Bone marrow (tissue), 2 donors: Measurements from ENCODE around the gene OR5K2.

Experiments used
- DNase-seq, 2 donors: peaks; one replicate each; lab custom pipeline; 2025; lab: John Stamatoyannopoulos, UW

OR5K2 gene

DNA sequence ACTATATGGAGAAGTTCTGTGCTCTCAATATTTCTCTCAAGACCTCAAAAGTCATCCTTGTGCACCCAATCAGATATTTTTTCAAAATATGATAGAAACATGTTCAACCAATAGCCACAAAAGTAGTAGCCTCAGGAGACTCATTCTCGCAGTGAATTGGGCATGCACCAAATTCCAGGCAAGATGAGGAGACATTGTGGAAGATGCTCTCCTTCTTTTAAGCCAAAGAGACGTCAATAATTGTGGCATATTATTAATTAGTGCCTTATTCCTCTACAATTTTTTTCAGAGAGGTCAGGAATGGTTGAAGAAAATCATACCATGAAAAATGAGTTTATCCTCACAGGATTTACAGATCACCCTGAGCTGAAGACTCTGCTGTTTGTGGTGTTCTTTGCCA, at the start of gene OR5K2:
OR5K2 (plus strand) TSS at position 301 of the 400 bp plus-strand sequence; CDS start at position 301, 0 bp downstream.
- DNase-seq = no peak

DNA sequence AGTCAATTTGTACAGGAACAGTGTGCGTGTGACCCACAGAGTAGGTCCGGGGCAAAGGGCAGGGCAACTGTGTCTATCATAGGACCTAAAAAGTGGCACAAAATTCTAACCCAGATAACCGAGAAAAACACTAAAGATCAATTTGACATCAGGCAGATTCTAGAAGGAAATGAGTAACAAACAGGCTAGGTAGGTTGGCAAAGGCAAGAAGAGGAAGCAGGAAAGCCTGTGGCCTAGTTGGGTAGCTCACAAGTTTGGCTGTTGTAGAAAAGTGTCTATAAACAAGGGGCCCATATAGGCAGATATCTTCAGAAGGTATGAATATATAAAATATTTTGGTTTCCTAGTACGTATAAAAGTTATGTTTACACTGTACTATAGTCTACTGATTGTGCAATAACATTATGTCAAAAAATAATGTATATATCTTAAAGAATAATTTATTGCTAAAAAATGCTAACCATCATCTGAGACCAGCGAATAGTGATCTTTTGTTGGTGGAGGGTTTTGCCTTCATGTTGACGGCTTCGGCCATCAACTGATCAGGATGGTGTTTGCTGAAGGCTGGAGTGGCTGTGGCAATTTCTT, 47.8 kb upstream of the OR5K2 start:
- DNase-seq = no peak

DNA sequence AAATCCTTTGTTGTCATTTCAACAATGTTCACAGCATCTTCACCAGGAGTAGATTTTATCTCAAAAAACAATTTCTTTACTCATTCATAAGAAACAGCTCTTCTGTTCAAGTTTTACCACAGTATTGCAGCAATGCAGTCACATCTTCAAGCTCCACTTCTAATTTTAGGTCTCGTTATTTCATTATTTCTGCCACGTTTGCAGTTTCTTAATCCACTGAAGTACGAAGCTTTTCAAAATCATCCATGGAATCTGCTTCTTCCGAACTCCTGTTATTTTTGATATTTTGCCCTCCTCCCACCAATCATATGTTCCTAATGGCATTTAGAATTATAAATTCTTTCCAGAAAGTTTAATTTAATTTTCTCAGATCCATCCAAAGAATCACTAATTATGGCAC, 47.1 kb upstream of the OR5K2 start:
- DNase-seq = no peak

DNA sequence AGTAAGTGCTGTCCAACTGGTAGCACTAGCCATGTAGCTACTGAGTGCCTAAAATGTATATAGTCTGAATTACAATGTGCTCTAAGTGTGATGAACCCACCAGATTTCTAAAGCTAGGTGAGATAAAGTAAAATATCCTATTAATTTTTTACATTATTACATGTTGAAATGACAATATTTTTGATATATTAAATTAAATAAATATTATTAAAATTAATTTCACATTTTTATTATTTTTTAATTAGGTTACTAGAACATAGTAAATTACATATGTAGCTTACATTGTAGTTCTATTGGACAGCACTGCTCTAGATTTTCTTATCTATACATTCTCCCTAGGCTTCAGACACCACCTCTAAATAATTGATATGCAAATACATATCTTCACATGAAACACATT, 43.7 kb upstream of the OR5K2 start:
- no peak for DNase-seq

DNA sequence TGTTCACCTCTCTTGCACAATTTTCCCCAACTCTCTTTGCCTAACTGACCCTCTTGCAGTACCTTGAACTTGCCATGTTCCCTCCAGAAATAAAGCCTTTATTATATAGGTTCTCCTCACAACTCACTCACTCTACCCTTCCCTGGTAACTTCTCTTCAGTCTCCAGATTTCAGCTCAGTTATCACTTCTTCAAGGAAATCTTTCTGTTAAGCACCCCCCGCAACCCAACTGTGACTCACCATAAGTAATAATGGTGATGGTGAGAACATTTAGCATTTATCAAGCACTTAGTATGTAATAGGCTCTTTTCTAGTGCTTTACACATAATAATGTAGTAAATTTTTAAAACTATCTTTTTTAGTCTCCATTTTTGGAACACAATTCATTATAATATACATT, 42.6 kb upstream of the OR5K2 start:
- no peak for DNase-seq

DNA sequence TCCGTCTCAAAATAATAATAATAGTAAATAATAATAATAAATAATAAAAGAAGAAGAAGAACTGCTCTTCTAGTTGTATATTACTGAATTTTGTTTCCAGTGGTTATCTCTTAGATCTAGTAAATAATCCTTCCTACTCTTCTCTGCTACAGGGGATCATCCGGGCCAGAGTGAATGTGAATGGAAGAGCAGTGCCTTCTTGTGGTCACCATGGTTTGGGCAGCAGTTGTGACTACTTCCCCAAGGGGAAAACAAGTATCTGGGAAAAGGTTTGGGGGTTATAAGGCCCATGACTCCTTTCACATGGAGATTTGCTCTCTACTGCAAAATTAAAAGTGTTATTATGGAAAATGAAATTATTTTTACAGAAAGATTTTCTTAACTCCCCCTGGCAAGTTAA, 39.9 kb upstream of the OR5K2 start:
- DNase-seq = no peak

DNA sequence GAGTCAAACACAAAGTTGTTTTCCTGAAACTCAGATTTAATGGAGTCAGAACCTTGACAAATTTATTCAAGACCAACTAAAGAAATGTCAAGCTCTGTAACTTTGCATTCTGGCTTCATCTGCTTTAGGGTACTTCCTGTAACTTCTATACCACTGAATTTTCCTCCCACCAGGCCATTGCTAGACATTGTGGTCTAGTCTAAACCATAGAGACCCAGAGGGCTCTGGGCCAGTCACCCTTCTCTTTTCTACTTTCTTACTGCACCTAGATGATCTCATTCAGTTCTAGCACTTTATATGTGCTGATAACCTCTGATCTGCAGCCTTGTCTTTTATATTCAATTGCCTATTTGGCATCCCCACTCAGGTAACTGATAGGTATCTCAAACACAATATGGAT, 37.3 kb upstream of the OR5K2 start:
- DNase-seq = no peak

DNA sequence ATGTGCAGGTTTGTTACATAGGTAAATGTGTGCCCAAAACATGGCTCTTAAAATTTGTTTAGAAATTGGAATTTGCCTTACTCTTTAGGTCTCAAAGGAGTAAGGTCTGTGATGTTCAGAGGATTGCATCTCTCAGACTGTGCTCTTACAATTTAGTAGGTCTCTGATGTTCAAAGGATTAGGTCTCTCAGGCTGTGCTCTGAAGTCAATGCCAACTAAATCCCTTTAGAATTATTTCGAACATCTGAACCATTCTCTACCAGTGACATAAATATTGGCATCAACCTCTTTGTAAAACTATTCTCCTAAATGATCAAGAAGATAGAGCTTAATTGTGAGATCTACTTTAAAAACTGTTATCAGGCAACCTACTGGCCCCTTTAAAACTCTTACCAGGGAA, 34.6 kb upstream of the OR5K2 start, which contains the start of gene OR5K1:
OR5K1 (plus strand) TSS at position 301 of the 400 bp plus-strand sequence. CDS start 6,376 bp downstream, outside the sequence.
- DNase-seq = no peak

DNA sequence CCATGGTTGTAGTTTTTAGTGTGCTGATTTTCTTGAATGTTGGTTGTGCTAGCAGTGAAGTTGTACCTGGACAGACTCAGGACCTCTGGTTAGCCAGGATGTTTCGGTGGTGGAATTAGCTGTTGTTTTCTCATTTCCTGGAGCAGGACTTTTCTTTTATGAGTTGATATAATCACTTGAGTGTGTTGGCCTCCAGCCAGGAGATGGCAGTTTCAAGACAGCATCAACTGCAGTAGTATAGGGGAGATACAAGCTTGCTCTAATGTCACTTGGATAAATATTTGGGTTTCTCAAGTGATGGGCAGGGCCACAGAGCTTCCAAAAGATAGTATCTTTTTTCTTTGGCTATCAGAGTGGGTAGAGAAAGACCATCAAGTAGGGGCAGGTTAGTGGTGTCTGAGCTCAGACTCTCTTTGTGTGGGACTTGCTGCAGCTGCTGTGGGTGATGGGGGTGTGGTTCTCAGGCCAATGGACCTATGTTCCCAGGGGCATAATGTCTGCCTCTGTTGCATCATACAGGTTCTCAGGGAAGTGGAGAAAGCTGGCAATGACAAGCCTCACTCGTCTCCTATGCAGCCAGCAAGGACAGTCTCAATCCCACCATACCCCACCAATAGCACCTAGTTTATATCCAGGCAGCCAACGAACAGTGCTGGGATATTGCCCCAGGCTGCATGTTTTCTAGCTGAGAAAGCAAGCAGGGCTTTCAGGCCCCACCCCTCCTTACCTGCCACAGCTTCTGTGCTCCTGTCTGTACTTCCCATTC, 14.6 kb upstream of the OR5K2 start:
- DNase-seq = no peak

DNA sequence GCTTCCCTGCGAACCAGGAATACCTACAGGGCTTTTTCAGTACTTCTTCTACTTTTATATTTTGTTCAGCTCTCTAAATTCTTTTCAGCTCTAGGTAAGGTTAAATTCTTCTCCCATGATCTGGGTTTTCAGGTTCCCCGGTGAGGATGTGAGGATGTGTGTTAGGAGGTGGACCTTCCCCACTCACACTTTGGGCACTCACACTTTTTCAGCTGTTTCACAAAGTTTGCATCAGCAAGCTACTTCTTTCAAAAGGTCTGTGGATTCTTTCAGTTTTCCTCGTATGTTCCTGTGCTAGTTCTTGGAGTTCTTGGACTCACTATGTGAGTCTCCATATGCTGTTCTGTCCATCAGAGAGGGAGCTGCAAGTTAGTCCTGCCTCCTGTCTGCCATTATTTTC, 13.9 kb upstream of the OR5K2 start:
- DNase-seq = no peak

DNA sequence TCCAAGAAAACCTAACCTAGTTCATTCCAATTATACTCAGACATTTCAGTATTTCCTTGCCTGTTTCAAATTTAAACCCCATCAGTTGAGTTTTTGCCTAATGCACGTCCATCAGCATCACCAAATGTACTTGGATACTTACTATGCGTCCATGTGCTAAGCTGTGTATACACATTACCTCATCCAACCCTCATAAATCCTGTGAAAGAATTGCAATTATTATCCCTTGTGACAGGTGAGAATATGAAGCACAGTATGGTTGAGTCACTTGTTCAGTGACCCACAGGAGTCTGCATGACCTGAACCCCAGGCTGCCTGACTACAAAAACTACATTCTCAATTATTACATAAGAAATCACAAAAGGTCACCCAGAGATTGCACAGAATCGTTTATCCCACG, 2.5 kb downstream of the OR5K2 start:
- no peak for DNase-seq

DNA sequence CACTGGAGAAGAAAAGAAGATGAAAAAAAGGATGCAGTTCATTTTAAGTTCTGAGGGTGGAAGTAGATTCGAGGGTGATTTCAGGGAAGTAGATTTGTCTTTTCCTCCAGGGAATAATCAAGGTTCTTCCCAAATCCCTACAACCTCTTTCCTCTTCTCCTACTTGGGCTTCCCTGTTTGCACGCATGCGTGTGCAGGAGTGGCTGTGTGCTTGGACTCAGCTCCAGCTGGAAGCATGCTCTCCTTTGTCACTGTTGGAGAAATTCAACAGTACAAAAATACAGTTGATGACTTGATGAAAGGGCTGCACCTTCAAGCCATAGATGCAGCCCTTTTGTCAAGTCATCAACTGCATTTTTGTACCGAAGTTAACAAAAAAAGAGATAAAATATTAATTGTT, 3.8 kb downstream of the OR5K2 start:
- DNase-seq = no peak

DNA sequence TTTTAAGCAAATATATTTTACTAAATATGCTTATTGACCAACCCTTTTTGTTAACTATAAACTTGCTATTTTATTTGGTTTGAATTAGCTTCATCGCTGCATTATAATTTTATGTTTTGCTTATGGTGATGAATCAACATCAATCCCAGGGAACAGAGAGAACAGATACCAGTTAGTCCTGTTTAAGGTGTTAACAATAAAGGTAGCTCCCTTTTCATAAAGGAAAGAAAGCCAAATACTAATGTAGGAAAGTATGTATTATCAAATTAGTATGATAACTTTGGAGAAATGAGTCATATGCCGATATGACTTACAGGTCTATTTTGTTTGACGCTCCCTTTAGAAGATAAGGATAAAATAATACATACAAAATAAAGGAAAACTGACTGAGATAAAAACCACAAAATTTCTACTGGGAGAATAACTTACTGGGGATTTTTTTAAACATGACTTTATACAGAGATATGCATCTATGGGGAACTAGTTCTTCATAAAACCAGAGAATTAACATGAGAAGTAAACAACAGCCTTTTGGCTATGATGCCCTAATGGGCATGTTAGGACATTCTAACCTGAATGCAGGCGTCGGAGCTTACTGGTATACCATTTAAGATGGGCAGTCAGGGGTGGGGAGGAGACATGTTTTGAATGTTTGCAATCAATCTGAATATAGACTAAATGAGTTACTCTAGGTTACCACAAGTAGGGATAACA, 4.5 kb downstream of the OR5K2 start:
- no peak for DNase-seq

DNA sequence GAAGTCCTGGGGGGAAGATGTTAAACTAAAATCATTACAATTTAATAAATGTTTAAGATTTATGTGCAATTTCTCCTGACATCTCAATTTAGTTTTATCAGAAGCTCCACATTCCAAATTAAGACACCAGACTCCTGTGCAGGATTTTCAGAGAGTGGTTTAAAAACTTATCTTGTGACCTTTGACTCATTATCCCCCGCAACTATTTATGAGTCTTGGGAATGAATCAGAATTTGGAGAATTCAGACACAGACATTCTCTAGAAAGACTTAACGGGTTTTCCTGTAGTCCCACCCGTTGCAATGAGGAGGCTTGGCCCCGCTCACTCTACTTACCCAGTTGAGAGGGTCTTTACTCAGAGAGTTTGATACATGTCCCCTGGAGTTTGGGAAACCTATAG, 7.1 kb downstream of the OR5K2 start:
- no peak for DNase-seq

DNA sequence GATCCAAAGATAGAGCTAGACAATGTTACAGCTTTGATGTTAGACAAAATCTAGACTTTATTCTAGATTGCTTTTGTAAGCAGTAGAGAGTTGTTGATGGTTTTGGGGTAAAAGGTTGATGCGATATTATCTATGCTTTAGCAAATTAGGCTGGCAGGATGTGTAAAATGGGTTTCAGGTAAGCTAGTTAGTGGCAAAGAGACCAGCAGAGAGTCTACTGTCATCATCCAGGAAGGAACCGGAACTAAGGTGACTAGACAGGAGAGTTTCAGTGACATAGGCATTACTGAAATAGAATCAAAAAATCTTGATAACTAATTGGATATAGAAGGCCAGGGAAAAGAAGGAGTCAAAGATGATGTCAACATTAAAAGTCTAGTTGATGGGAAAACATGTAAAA, 11.1 kb downstream of the OR5K2 start:
- no peak for DNase-seq

DNA sequence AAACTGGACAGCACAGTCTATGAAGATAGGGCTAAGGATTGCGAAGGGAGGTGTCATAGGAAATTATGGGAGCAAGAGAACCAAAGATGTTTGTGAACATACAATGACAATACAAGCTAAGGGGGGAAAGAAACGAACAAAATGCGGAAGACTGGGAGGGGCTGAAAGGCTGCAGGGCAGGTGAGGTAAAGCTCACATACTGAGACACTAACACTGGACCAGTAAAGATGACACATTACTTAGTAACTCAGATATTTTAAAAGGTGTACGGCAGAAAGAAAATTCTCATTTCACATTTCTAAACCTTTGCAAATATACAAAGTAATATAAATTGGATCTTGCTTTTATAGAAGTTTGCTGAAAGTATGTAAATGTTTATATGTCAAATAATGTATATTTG, 15.1 kb downstream of the OR5K2 start:
- DNase-seq = no peak

DNA sequence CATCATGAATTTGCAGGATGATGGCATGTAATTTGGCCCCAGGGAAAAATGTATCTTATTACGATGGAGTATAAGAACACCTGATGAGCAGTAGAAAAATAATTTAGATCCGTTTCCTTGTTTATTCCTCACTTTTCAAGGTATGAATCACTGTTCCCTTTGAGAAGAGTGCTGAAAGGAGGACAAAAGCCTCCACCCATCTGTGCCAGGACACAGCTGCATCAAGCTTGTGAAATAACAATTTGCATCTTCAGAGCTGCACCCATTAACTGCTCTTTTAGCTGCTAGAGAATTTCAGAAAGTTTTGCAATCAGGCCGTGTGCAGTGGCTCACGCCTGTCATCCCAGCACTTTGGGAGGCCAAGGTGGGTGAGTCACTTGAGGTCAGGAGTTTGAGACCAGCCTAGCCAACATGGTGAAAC, 15.6 kb downstream of the OR5K2 start:
- no peak for DNase-seq

DNA sequence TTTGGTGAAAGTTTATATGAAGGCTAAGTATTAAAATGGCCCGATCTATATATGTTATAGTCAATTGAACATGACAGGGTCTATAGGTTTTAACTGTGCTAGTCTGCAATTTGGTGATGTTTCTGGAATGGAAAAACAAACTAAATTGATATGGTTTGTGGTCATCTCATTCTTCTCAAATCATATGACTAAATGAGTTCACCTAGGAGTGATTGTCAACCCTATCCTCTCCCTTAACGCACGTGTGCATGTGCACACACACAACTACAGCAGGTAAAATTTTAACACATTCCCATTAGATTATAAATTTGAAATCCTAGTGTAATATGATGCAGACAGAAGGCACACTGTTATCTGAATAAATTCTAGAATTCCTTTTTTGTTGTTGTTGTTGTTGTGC, 16.3 kb downstream of the OR5K2 start:
- no peak for DNase-seq

DNA sequence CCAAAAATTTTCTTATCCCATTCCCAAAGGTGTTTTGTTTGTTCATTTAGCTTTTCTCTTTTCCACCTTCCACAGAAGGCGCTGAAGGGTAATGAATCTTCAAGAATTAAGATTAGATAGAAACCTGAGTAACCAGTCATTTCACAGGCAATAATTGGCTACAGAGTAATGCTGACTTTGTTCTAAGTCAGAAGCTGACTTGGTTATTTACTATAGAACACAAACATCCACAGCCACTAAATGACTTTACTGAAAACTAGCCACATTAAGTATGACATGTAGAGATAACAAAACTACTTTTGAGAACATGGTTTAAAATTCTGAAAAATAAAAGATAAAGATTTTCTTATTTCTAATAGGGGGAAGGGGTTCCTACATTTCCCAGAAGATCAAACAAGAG, 17.5 kb downstream of the OR5K2 start:
- DNase-seq = no peak

DNA sequence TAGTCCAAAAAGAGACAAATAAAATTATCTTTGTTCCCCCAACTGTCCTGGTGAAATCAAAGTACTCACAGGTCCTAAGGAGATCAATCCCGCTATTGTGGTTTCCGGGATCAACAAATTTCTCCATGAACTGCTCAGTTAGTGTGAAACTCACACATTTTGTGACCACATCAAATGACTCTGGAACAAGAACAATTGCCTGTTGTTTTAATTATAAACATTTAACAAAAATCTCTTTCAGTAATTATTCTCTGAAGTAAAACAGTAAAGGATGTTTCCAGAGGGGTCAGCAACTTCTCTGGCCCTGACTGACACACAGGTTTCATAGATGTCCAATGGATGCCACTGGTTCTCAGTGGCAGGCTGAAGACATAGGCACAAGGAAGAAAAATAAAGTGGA, 21.3 kb downstream of the OR5K2 start:
- no peak for DNase-seq

DNA sequence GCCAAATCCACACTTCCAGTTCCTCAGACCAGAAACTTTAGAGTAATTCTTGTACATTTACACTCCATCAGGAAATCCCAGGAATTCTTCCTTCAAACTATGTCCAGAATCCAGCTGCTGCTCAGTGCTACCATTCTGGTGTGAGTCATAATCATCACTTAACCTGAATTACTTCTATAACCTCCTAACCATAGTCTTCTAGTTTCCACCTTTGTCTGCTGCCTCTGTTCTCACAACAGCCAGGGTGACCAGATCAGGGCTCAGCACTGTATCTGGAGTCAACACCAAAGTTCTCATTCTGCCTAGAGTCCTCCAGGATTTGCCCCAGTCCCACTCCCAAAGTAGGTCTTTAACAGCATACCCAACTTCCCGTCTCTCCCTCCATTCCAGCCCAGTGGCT, 21.9 kb downstream of the OR5K2 start:
- no peak for DNase-seq

DNA sequence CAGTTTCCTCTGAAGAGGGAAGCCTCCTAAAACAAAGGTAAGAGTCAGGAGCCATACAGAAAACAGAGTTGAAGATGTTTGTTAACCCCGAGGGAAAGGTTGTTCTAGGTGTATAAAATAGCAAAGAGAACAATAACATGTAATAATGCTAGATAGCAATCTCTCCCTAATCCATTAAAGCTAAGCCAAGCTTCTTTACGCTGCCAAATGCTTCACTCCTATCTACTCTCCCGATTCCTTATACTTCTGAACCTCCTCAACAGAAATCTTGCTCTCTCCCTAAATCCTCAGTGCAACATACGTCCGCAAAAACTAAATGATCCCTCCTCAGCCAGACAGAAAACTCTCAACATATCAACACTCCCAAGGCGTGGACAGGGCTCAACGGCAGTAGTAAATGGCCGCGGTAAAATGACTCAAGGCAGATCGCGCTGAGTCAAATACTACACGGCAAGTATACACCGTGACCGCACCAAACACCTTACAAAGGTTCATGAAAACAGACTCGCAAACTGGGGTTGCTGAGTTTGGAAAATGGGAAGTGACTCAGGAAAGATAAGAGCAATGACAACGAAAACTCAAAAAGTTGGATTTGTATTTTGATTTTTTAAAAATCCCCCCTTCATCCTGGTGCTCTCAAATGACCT, 24.5 kb downstream of the OR5K2 start:
- DNase-seq = peak; percentile 11 to 54
